Measurements from ENCODE around the gene BTG3. TPM values are rescaled to one million over a fixed set of nuclear protein-coding genes. Genes with fewer than 3 reads are reported as not detected.

BTG3 gene
- total and polyA plus RNA-seq, 9 of the 15 experiments (the other 6 are each of a cell fraction or from before 2014, with no cell fraction given) = 11.7 to 43.0 (median 29.7) TPM

GRCh38 chr21:17583898-17584297 lies 28.8 kb downstream of the BTG3 start:
- Histone ChIP-seq H3K9me3 (replicated peaks; ENCODE audit: control insufficient read depth, insufficient read depth, low read depth, low read length) (no peaks in the 10 kb centered on the region), H3K27ac (ENCODE audit: extremely low read depth, low read depth, low read length) (no peak overlapping the region), H3K4me2 (ENCODE audit: insufficient read depth, low read length) (no peak overlapping the region), H2AFZ (ENCODE audit: low read depth, low read length) (no peak overlapping the region), H3K9ac (ENCODE audit: insufficient read depth in 1 of 2, low read depth in 2 of 2, low read length in 2 of 2) (no peak overlapping the region), H3K36me3 (ENCODE audit: control insufficient read depth, insufficient read depth, low read length) (no peaks in the 10 kb centered on the region), H3K79me2 (ENCODE audit: control insufficient read depth, insufficient read depth, low read length) (no peaks in the 10 kb centered on the region), H3K27me3 (ENCODE audit: control insufficient read depth in 2 of 2, insufficient read depth in 2 of 2, low read length in 2 of 2) (peaks cover 0 to 3% of the 10 kb centered on the region in 2 experiments; a peak in 1 of 5 replicates), H3K4me3 (no peak overlapping the region), H4K20me1 (replicated peaks; ENCODE audit: control insufficient read depth, insufficient read depth, low read length) (no peaks in the 10 kb centered on the region), H3K9me1 (ENCODE audit: control insufficient read depth, insufficient read depth, low read length) (no peaks in the 10 kb centered on the region), H3K4me1 (replicated peaks in 1 of 2; ENCODE audit: control insufficient read depth in 2 of 2, insufficient read depth in 2 of 2, low read length in 2 of 2) (no peaks in the 10 kb centered on the region)
- 2% methylated on average over 3 of the region's 3 CpGs for WGBS (ENCODE audit: insufficient coverage, low coverage, missing lambda C conversion rate)
- ATAC-seq (no peak), DNase-seq (ENCODE audit: extremely low read depth in 1 of 4, low spot score in 3 of 4) (no peak), FAIRE-seq (no peak)
- intact Hi-C loops (cut with micrococcal nuclease) (no loop called here), in situ Hi-C loops (cut with MboI) (no loop called here)
- ChIA-PET POLR2A (no interaction called here), CTCF (ENCODE audit: low intra/inter-chr PET ratio) (no interaction called here)
- no TSS peak for BruUV-seq (replicated peaks)
- no peak for TF ChIP-seq ETS1 (conservative IDR thresholded peaks at IDR 0.05; ENCODE audit: control insufficient read depth, low read depth, low read length)
- no peak for TF ChIP-seq E2F5 (CRISPR knock-in tag; IDR thresholded peaks at IDR 0.05)
- TF ChIP-seq C11orf30 (IDR thresholded peaks at IDR 0.05; ENCODE audit: low read depth) = peak; percentile 35; the same call in 1 of the 2 replicates
- no peak for TF ChIP-seq NRF1 (conservative IDR thresholded peaks at IDR 0.05 in 1 of 2, IDR thresholded peaks at IDR 0.05 in 1 of 2)
- TF ChIP-seq TEAD1 (CRISPR knock-in tag; IDR thresholded peaks at IDR 0.05) = no peak
- TF ChIP-seq GTF2E2 (tag; IDR thresholded peaks at IDR 0.05) = no peak
- TF ChIP-seq ZNF384 (IDR thresholded peaks at IDR 0.05; ENCODE audit: low read depth, low read length) = no peak
- TF ChIP-seq ZNF197 (CRISPR knock-in tag; IDR thresholded peaks at IDR 0.05; ENCODE audit: low read depth) = no peak
- no peak for TF ChIP-seq HEY1 (CRISPR knock-in tag; IDR thresholded peaks at IDR 0.05; ENCODE audit: borderline replicate concordance)
- TF ChIP-seq GABPB1 (CRISPR knock-in tag; IDR thresholded peaks at IDR 0.05) = no peak
- TF ChIP-seq TAF9B (IDR thresholded peaks at IDR 0.05; ENCODE audit: partially characterized antibody) = no peak
- TF ChIP-seq RBM14 (IDR thresholded peaks at IDR 0.05; ENCODE audit: borderline replicate concordance, insufficient read depth, low read depth, low read length) = no peak
- no peak for TF ChIP-seq GABPA (tag; conservative IDR thresholded peaks at IDR 0.05; ENCODE audit: low read depth)
- 0 out of 2 replicates have a peak, but pooled peaks have one; percentile 13 for TF ChIP-seq MAFG (tag; conservative IDR thresholded peaks at IDR 0.05)
- TF ChIP-seq ELK1 (CRISPR knock-in tag; IDR thresholded peaks at IDR 0.05) = no peak
- no peak for TF ChIP-seq RFX1 (IDR thresholded peaks at IDR 0.05)
- no peak for TF ChIP-seq PREB (CRISPR knock-in tag; IDR thresholded peaks at IDR 0.05)
- TF ChIP-seq ZNF408 (CRISPR knock-in tag; IDR thresholded peaks at IDR 0.05; ENCODE audit: low read depth) = no peak
- TF ChIP-seq TAF15 (IDR thresholded peaks at IDR 0.05; ENCODE audit: low read depth, low read length) = no peak
- no peak for TF ChIP-seq ETS2 (tag; IDR thresholded peaks at IDR 0.05; ENCODE audit: borderline replicate concordance, poor library complexity, severe bottlenecking)

Data from K562 (cell line).